ENCODE data around the gene PLCB3. TPM values are rescaled to one million over a fixed set of nuclear protein-coding genes. Genes with fewer than 3 reads are reported as not detected.
A peak's percentile ranks its signal among the peaks of the same experiment; 100 is the strongest.

PLCB3 gene
- total and polyA plus RNA-seq, 2 of the 13 experiments (the other 11 are each of a cell fraction or from before 2014, with no cell fraction given) = 7.5 to 13.8 TPM

- TF ChIP-seq NR0B2 (CRISPR knock-in tag; IDR thresholded peaks at IDR 0.05) (peak; percentile 36), NFYB (CRISPR knock-in tag; IDR thresholded peaks at IDR 0.05) (peak; percentile 65), ZNF629 (CRISPR knock-in tag; conservative IDR thresholded peaks at IDR 0.05) (peak; percentile 83), KDM5A (IDR thresholded peaks at IDR 0.05; ENCODE audit: borderline replicate concordance, low read length) (0 out of 2 replicates have a peak, but pooled peaks have one; percentile 11), HOMEZ (CRISPR knock-in tag; IDR thresholded peaks at IDR 0.05; ENCODE audit: low read depth) (no peak), TCF12 (IDR thresholded peaks at IDR 0.05) (no peak), TCF12 (CRISPR knock-in tag; IDR thresholded peaks at IDR 0.05) (peak; percentile 75; the same call in 1 of the 2 replicates), ZNF496 (CRISPR knock-in tag; IDR thresholded peaks at IDR 0.05; ENCODE audit: insufficient replicate concordance) (no peak), ZNF446 (CRISPR knock-in tag; IDR thresholded peaks at IDR 0.05) (no peak), TAF15 (IDR thresholded peaks at IDR 0.05; ENCODE audit: low read depth, low read length, poor library complexity, severe bottlenecking) (peak; percentile 26), DNMT3B (CRISPR knock-in tag; conservative IDR thresholded peaks at IDR 0.05) (no peak), ZFX (CRISPR knock-in tag; IDR thresholded peaks at IDR 0.05; ENCODE audit: low read depth) (peak; percentile 16), ARHGAP35 (CRISPR knock-in tag; IDR thresholded peaks at IDR 0.05; ENCODE audit: borderline replicate concordance) (0 out of 2 replicates have a peak, but pooled peaks have one; percentile 15), ATRX (CRISPR knock-in tag; IDR thresholded peaks at IDR 0.05; ENCODE audit: borderline replicate concordance) (no peak), YEATS4 (CRISPR knock-in tag; IDR thresholded peaks at IDR 0.05; ENCODE audit: borderline replicate concordance) (no peak), SP5 (CRISPR knock-in tag; IDR thresholded peaks at IDR 0.05; ENCODE audit: borderline replicate concordance, low read depth) (no peak), NCOA1 (CRISPR knock-in tag; IDR thresholded peaks at IDR 0.05) (no peak), ZNF33A (CRISPR knock-in tag; IDR thresholded peaks at IDR 0.05; ENCODE audit: borderline replicate concordance) (no peak), SP2 (CRISPR knock-in tag; IDR thresholded peaks at IDR 0.05) (peak; percentile 56; the same call in 1 of the 2 replicates), XBP1 (CRISPR knock-in tag; IDR thresholded peaks at IDR 0.05) (no peak), GATAD1 (CRISPR knock-in tag; IDR thresholded peaks at IDR 0.05) (no peak; the same call in 1 of the 2 replicates)
- TF ChIP-seq, protein P1, sequence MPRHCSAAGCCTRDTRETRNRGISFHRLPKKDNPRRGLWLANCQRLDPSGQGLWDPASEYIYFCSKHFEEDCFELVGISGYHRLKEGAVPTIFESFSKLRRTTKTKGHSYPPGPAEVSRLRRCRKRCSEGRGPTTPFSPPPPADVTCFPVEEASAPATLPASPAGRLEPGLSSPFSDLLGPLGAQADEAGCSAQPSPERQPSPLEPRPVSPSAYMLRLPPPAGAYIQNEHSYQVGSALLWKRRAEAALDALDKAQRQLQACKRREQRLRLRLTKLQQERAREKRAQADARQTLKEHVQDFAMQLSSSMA (CRISPR knock-in tag; IDR thresholded peaks at IDR 0.05) = 0 out of 2 replicates have a peak, but pooled peaks have one; percentile 73
- TF ChIP-seq, protein P2, sequence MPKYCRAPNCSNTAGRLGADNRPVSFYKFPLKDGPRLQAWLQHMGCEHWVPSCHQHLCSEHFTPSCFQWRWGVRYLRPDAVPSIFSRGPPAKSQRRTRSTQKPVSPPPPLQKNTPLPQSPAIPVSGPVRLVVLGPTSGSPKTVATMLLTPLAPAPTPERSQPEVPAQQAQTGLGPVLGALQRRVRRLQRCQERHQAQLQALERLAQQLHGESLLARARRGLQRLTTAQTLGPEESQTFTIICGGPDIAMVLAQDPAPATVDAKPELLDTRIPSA (CRISPR knock-in tag; IDR thresholded peaks at IDR 0.05; ENCODE audit: borderline replicate concordance) = peak; percentile 76; the same call in 1 of the 2 replicates
Observed at GRCh38 chr11:64241491-64242374, 9.6 kb upstream of the PLCB3 start (continued).
